WTC11 (cell line): ENCODE results near the gene RTP5. TPM values are rescaled to one million over a fixed set of nuclear protein-coding genes. Genes with fewer than 3 reads are reported as not detected.

Source experiments
- ATAC-seq: fragments of 200-7000 bp; cut with Tn5 transposase; 2 replicates; pipeline ENCODE4 v1.10.0; 2021; ENCODE audit warnings: mild to moderate bottlenecking, moderate library complexity
- CTCF ChIA-PET: fragments of 300-600 bp; sonication (Branson Sonifier 250); formaldehyde crosslinking; loops from one replicate; lab custom pipeline; 2021; ENCODE audit warnings: antibody characterized with exemption; lab: Charles Lee
- POLR2A ChIA-PET: fragments of 350-600 bp; sonication (Branson Sonifier 250); formaldehyde crosslinking; loops from one replicate; lab custom pipeline; 2021; ENCODE audit warnings: antibody characterized with exemption; lab: Charles Lee
- DNase-seq: peaks from one replicate; pipeline ENCODE4 v3.0.0; 2021; ENCODE audit warnings: low spot score
- H3K27ac Mint-ChIP-seq: 2 replicates; pipeline ENCODE4 v1.8.0; 2021; ENCODE audit warnings: mixed read lengths
- H3K27me3 Mint-ChIP-seq: 2 replicates; pipeline ENCODE4 v1.8.0; 2021; ENCODE audit warnings: low read depth, mild to moderate bottlenecking, moderate library complexity, mixed read lengths
- H3K36me3 Mint-ChIP-seq: 2 replicates; pipeline ENCODE4 v1.8.0; 2021; ENCODE audit warnings: mixed read lengths
- H3K4me1 Mint-ChIP-seq: 2 replicates; pipeline ENCODE4 v1.8.0; 2022; ENCODE audit warnings: mixed read lengths
- H3K4me3 Mint-ChIP-seq: 2 replicates; pipeline ENCODE4 v1.8.0; 2021; ENCODE audit warnings: mild to moderate bottlenecking, moderate library complexity, mixed read lengths
- H3K9me3 Mint-ChIP-seq: 2 replicates; pipeline ENCODE4 v1.8.0; 2021; ENCODE audit warnings: mixed read lengths
- AR ChIP-seq: fragments of 250-450 bp; sonication (Bioruptor Pico); IDR thresholded peaks from 2 replicates; pipeline ENCODE4 v1.9.0; 2021; ENCODE audit warnings: mild to moderate bottlenecking
- ATF2 ChIP-seq: sonication (generic); formaldehyde crosslinking; IDR thresholded peaks from 2 replicates; pipeline ENCODE4 v1.8.1; 2022; ENCODE audit warnings: low read depth, missing genetic modification reagents, borderline replicate concordance
- ATF3 ChIP-seq: sonication (generic); formaldehyde crosslinking; conservative IDR thresholded peaks from 2 replicates; pipeline ENCODE4 v1.8.1; 2022; ENCODE audit warnings: mild to moderate bottlenecking, missing genetic modification reagents
- ERG ChIP-seq: fragments of 250-450 bp; sonication (Bioruptor Pico); IDR thresholded peaks from 2 replicates; pipeline ENCODE4 v1.8.0; 2021; ENCODE audit warnings: mild to moderate bottlenecking
- ETV6 ChIP-seq: sonication (generic); formaldehyde crosslinking; IDR thresholded peaks from 2 replicates; pipeline ENCODE4 v1.8.1; 2022; ENCODE audit warnings: mild to moderate bottlenecking, missing genetic modification reagents
- GTF2I ChIP-seq: fragments of 250-450 bp; sonication (Bioruptor Pico); conservative IDR thresholded peaks from 2 replicates; pipeline ENCODE4 v1.4.0; 2021; ENCODE audit warnings: mild to moderate bottlenecking
- MYBL2 ChIP-seq: sonication (generic); formaldehyde crosslinking; IDR thresholded peaks from 2 replicates; pipeline ENCODE4 v1.8.1; 2023; ENCODE audit warnings: mild to moderate bottlenecking, moderate library complexity, missing genetic modification reagents
- SMAD3 ChIP-seq: sonication (generic); formaldehyde crosslinking; IDR thresholded peaks from 2 replicates; pipeline ENCODE4 v1.8.0; 2022; ENCODE audit warnings: missing genetic modification reagents, mild to moderate bottlenecking, borderline replicate concordance
- SP1 ChIP-seq: sonication (generic); formaldehyde crosslinking; conservative IDR thresholded peaks from 2 replicates; pipeline ENCODE4 v1.8.1; 2022; ENCODE audit warnings: missing genetic modification reagents
- TP53 ChIP-seq: sonication (generic); formaldehyde crosslinking; IDR thresholded peaks from 2 replicates; pipeline ENCODE4 v1.8.1; 2023; ENCODE audit warnings: mild to moderate bottlenecking, missing genetic modification reagents
- USF1 ChIP-seq: sonication (generic); formaldehyde crosslinking; IDR thresholded peaks from 2 replicates; pipeline ENCODE4 v1.8.0; 2022; ENCODE audit warnings: mild to moderate bottlenecking, missing genetic modification reagents
- ZNF396 ChIP-seq: fragments of 250-450 bp; sonication (Bioruptor Pico); IDR thresholded peaks from 2 replicates; pipeline ENCODE4 v1.8.0; 2021; ENCODE audit warnings: mild to moderate bottlenecking, moderate library complexity, borderline replicate concordance
- ZNF671 ChIP-seq: fragments of 250-450 bp; sonication (Bioruptor Pico); IDR thresholded peaks from 2 replicates; pipeline ENCODE4 v1.8.0; 2021; ENCODE audit warnings: mild to moderate bottlenecking
- total RNA-seq: library from RNA; stranded (reverse); gene quantifications from 3 replicates; pipeline ENCODE4 v1.2.3, GENCODE V29; 2021

The RTP5 gene
- total RNA-seq, 1 experiment from 2014 or later = not detected

- TF ChIP-seq AR (no peak), ERG (CRISPR knock-in tag) (no peak), ETV6 (CRISPR knock-in tag) (no peak), ATF2 (no peak), ZNF671 (CRISPR knock-in tag) (no peak), ATF3 (CRISPR knock-in tag) (no peak), SP1 (CRISPR knock-in tag) (no peak)
These were observed 14.2 kb upstream of the RTP5 start (continued) for GRCh38 chr2:241855245-241855887.

- ATAC-seq = no peak
- no peak overlapping the region for H3K4me3 Mint-ChIP-seq
- ChIA-PET POLR2A (no interaction called here), CTCF (no interaction called here)
- no peak overlapping the region for H3K27ac Mint-ChIP-seq
- H3K4me1 Mint-ChIP-seq = 0 out of 2 replicates have a peak, but pooled peaks cover 4% of the 10 kb centered on the region
- H3K9me3 Mint-ChIP-seq = no peaks in the 10 kb centered on the region
- H3K36me3 Mint-ChIP-seq = no peaks in the 10 kb centered on the region
- TF ChIP-seq ZNF396 (no peak), MYBL2 (CRISPR knock-in tag) (no peak)
- TF ChIP-seq, all 79 proteins: peak for 0
- no peak for DNase-seq
- no peaks in the 10 kb centered on the region for H3K27me3 Mint-ChIP-seq
These were observed 13.6 kb upstream of the RTP5 start for GRCh38 chr2:241855888-241856422.

- no peaks in the 10 kb centered on the region for H3K27me3 Mint-ChIP-seq
- H3K9me3 Mint-ChIP-seq = no peaks in the 10 kb centered on the region
- ChIA-PET POLR2A (no interaction called here), CTCF (no interaction called here)
- no peak overlapping the region for H3K4me3 Mint-ChIP-seq
- no peak for ATAC-seq
- H3K36me3 Mint-ChIP-seq = no peaks in the 10 kb centered on the region
- H3K4me1 Mint-ChIP-seq = peaks cover 6% of the 10 kb centered on the region; the same call in 1 of the 2 replicates
- no peak overlapping the region for H3K27ac Mint-ChIP-seq
- DNase-seq = no peak
- TF ChIP-seq GTF2I (CRISPR knock-in tag) (no peak), USF1 (CRISPR knock-in tag) (no peak), ETV6 (CRISPR knock-in tag) (no peak), TP53 (CRISPR knock-in tag) (no peak)
These were observed 12.4 kb upstream of the RTP5 start for GRCh38 chr2:241857041-241857541.

GRCh38 chr2:241857572-241858121 is 11.9 kb upstream of the RTP5 start:
- no peak overlapping the region for H3K27ac Mint-ChIP-seq
- no peak for ATAC-seq

More at GRCh38 chr2:241857572-241858121, 11.9 kb upstream of the RTP5 start:
- H3K36me3 Mint-ChIP-seq = no peaks in the 10 kb centered on the region
- no peak for TF ChIP-seq SMAD3 (CRISPR knock-in tag)
- TF ChIP-seq, all 79 proteins: peak for 0
- POLR2A ChIA-PET = no interaction called here
- H3K9me3 Mint-ChIP-seq = no peaks in the 10 kb centered on the region
- H3K4me1 Mint-ChIP-seq = peaks cover 9% of the 10 kb centered on the region; the same call in 1 of the 2 replicates
- DNase-seq = no peak
- CTCF ChIA-PET = no interaction called here
- H3K4me3 Mint-ChIP-seq = no peak overlapping the region
- no peaks in the 10 kb centered on the region for H3K27me3 Mint-ChIP-seq
